IMR-90 (cell line): Measurements from ENCODE around the gene LIG1.

Experiments
- CTCF ChIP-seq: conservative IDR thresholded peaks from 2 replicates; pipeline ENCODE4 v1.5.1; 2012; ENCODE audit warnings: mild to moderate bottlenecking, low read depth, low read length, improper control_type of control experiment
- MAFK ChIP-seq: IDR thresholded peaks from 2 replicates; pipeline ENCODE4 v1.6.1; 2012; ENCODE audit warnings: low read depth, low read length, improper control_type of control experiment
- MAZ ChIP-seq: IDR thresholded peaks from 2 replicates; pipeline ENCODE4 v1.6.1; 2012; ENCODE audit warnings: low read depth, mild to moderate bottlenecking, low read length, improper control_type of control experiment, moderate library complexity, borderline replicate concordance
- MXI1 ChIP-seq: IDR thresholded peaks from 2 replicates; pipeline ENCODE4 v1.6.1; 2012; ENCODE audit warnings: low read depth, mild to moderate bottlenecking, low read length, moderate library complexity, borderline replicate concordance
- NFE2L2 ChIP-seq: fragments of 150-350 bp; IDR thresholded peaks from 2 replicates; pipeline ENCODE4 v1.6.1; 2016; ENCODE audit warnings: low read depth, mild to moderate bottlenecking, low read length
- POLR2A ChIP-seq: IDR thresholded peaks from 2 replicates; pipeline ENCODE4 v1.6.1; 2012; ENCODE audit warnings: mild to moderate bottlenecking, low read depth, low read length

DNA sequence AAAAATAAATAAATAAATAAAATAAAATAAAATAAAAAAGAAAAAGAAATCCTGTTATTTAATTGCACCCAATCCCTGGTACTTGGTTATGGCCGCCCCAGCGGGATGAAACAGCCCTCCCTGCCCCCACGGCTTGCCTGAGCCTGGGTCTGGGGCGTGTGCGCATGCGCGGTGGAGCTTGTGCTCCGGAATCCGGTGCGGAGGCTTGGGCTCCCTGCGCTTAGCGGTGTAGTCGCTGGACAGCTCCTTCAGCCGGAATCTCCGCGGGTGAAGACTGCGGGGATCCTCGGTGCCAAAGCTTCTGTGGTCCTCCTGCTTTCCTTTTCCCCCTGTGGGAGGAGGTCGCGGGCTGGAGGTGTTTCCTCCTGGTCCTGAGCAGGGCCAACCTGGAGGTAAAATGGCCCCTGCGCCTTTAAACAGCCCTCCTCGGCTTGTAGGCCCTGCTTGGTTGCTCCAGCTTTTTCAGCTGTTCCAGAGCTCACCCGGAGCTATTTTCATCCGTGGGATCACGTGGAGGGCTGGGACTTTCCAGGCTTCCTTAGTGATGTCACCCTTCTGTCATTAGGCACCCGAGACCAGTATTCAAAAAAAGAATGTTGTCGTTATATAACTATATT, 59.7 kb downstream of the LIG1 start, which contains the start of gene PLA2G4C:
- peak; percentile 78; the same call in 1 of the 2 replicates for TF ChIP-seq POLR2A
- no peak for TF ChIP-seq CTCF
- TF ChIP-seq MXI1, result no peak
- TF ChIP-seq MAFK, result no peak
- no peak for TF ChIP-seq NFE2L2
- TF ChIP-seq MAZ, result no peak; the same call in 1 of the 2 replicates
